Measurements from ENCODE around the gene WDR41.

GRCh38 chr5:77391240-77391765, 100.8 kb downstream of the WDR41 start:
- no peak for TF ChIP-seq CTCF (IDR thresholded peaks at IDR 0.05)
- TF ChIP-seq ZFX (IDR thresholded peaks at IDR 0.05; ENCODE audit: borderline replicate concordance) = no peak

Data from 22Rv1 (cell line).